Frontal cortex (tissue), 4 donors: ENCODE data around the gene AATK. TPM values are rescaled to one million over a fixed set of nuclear protein-coding genes. Genes with fewer than 3 reads are reported as not detected.
"Not testable (repeated sequence)": the region's sequence is repeated elsewhere in the genome, so short reads cannot be mapped to it uniquely, and the experiment has no call there.

Experiments
- DNase-seq, 2 donors: peaks; one replicate each; pipeline ENCODE4 v3.0.0; 2012; ENCODE audit warnings: low spot score in 2 of 2
- FAIRE-seq: peaks from 2 replicates; lab custom pipeline; 2012; peaks lifted over from hg19 to GRCh38; lab: Jason Lieb, UNC
- total RNA-seq: library from RNA; depleted of rRNA; stranded (reverse); fragments of >200 nt; gene quantifications from one replicate; pipeline ENCODE4 v1.2.3, GENCODE V29; 2014
- donor health status: control.
- donor health status: control.
- donor health status: control.

Gene AATK
- total RNA-seq, 1 donor from 2014 or later = 8.2 TPM

DNA sequence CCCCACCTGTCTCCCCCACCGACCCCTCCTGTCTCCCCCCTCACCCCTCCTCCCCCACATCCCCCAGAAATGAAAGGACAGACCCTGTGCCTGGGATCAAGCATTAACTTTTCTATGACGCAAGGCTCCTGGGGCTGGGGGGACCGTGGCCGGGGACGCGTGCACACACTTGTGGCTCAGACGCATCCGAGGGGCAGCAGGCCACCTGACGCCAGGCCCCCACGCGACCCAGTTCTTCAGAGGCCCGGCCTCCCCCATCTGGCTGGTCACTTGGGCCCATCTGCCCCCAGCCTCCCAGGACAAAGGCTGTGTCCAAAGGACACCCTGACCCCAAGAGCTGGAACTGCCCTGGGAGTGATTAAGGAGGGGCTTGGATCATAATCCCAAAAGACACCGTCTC lies 14.7 kb downstream of the AATK start:
- DNase-seq (no peak), FAIRE-seq (no peak)

DNA sequence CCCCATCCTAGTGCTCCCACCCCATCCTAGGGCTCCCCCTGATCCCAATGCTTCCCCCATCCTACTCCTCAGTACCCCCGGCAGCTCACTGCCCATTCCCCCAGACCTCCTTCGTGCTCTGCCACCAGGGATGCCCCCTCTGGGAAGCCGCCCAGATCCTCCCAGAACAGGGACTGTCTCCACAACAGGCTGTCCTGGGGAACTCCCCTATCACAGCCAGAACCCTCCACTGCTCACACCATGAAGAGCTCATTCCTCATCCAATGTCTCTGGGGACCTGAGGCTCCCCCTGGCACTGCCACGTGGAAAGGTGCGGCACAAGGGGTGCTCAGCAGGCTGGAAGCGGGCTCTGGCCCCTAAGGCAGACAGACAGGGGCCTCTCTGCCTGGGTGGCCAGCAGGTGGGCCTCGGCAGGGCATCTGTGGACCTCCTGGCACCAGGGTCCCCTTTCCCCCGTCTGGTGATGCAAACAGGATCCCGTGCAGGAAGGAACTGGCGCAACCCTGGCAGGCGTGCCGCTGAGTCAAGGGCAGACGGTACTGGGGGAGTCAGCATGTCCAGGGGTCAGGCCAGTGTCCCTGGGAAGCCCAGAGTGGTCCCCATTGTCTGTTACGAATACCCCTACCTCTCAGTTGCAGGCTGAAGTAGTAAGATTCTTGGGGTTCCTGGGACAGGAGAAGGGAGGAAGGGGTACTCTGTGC lies 15.5 kb downstream of the AATK start:
- no peak for DNase-seq

GRCh38 chr17:81148986-81149533 lies 17.0 kb downstream of the AATK start:
- DNase-seq (no peak), FAIRE-seq (no peak)

More for the DNA sequence above, 15.5 kb downstream of the AATK start:
- no peak for FAIRE-seq

GRCh38 chr17:81148571-81148970 lies 17.4 kb downstream of the AATK start:
- FAIRE-seq = no peak
- no peak for DNase-seq

DNA sequence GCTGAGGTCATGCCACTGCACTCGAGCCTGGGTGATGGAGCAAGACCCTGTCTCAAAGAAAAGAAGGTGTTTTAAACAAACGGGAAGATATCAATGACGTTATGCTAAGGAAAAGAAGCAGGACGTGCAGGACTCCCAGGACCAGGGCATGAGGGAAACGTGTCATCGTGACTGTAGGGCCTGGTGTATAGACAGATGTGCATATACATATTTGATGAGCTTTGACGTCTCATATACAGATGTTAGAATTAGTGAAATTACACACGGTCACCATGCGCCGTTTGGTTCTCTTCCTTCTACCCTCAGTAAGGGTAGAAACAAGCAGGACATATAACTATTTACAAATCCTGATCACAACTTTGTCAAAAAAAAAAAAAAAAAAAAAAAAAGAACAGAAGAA lies 18.3 kb downstream of the AATK start:
- DNase-seq (no peak), FAIRE-seq (no peak)

- DNase-seq, FAIRE-seq: not testable (repeated sequence)
Observed at GRCh38 chr17:81146208-81146607, 19.8 kb downstream of the AATK start.

DNA sequence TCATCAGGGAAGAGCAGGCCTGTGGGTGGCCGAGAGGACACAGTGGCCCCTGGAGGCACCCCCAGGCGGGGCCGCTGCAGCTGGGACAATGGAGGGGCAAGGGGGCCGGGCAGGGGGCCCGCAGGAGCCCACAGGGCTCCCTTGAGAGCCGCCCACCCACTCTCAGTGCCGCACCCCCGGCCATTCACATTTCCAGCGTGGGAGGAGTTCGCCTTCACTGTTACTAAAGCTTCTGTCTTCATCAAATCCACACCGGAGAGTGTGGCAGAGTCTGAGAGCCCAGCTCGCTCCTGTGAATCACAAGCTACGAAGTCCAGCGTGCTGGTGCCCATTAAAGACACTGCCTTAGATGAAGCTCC lies 21.6 kb downstream of the AATK start:
- FAIRE-seq (no peak), DNase-seq (no peak)

GRCh38 chr17:81143717-81144422 lies 22.2 kb downstream of the AATK start:
- FAIRE-seq (no peak), DNase-seq (no peak)

DNA sequence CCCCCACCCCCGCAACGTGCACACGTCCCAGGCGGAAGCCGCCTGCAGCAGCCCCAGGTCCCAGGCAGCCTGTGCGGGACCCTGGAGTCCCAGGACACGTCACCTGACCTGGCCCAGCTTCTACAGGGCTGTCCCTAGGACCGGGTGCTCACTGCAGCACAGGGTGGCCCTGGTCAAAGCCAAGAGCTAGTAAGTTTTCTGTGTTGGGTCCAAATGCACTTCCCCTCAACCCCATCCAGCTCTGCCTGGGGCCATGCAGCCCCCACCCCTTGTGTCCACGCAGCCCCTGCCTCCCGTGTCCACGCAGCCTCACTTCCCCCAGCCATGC lies 22.9 kb downstream of the AATK start:
- FAIRE-seq (no peak), DNase-seq (no peak)

DNA sequence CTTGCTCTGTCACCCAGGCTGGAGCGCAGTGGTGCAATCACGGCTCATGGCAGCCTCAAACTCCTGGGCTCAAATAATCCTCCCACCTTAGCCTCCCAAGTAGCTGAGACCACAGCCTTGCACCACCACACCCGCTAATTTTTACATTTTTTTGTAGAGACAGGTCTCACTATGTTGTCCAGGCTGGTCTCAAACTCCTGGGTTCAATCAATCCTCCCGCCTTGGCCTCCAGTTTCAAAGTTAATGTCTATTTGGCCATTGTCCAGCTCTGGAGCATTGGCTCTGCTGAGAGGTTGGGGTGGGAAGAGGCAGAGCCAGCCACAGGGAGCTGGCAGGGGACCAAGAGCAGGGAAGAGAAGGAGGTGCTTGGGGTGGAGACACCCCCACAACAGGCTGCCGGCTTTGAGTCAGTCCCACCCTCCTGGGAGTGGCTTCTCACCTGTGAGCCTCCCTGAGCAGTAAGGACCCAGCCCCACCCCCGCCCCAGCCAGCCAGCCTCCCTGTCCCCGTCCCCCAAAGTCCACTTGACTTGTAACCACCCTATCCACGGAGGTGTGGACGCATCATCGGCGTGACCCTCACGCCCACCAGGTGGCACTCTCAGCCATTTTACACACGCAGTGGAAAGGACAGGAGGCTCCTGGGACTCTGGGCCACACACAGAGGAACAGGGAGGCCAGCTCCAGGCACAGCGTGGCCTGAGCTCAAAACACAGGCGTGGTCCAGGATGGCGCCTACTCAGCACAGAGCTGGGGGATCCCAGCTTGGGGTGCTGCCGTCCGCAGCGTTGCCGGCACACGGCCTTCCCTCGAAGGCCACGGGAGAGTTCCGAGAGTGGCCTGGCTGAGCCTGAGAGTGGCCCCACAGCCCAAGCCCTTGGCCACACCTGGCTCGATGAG lies 23.5 kb downstream of the AATK start:
- FAIRE-seq (no peak), DNase-seq (peak; percentile 81 to 82)

DNA sequence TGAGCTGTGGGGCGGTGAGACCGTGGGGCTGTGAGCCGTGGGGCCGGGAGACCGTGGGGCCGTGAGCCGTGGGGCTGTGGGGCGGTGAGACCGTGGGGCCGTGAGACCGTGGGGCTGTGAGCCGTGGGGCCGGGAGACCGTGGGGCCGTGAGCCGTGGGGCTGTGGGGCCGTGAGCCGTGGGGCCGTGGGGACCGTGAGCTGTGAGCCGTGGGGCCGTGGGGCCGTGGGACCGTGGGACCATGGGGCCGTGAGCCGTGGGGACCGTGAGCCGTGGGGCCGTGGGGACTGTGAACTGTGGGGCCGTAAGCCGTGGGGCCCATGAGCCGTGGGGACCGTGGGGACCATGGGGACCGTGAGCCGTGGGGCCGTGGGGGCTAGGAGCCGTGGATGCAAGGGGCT lies 25.3 kb downstream of the AATK start:
- FAIRE-seq = no peak

GRCh38 chr17:81140018-81140417 lies 26.0 kb downstream of the AATK start:
- FAIRE-seq = no peak
- DNase-seq = no peak

More for the DNA sequence above, 25.3 kb downstream of the AATK start:
- no peak for DNase-seq

GRCh38 chr17:81139428-81139827 lies 26.6 kb downstream of the AATK start:
- FAIRE-seq (no peak), DNase-seq (no peak)

- FAIRE-seq = no peak
- no peak for DNase-seq
Observed at GRCh38 chr17:81138500-81138899, 27.5 kb downstream of the AATK start.

DNA sequence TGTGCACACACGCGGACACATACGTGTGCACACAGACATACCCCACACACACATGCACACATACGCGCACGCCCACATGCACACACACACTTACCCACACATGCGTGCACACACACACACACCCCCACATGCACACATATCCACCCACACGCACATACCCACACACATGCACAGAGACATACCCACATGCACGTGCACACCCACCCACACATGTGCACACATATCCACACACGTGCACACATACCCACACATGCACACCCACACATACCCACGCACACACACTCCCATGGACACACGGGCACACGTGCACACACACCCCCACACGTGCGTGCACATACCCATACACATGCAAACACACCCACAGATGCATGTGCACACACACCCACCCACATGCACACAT lies 27.9 kb downstream of the AATK start:
- no peak for DNase-seq
- FAIRE-seq = no peak

DNA sequence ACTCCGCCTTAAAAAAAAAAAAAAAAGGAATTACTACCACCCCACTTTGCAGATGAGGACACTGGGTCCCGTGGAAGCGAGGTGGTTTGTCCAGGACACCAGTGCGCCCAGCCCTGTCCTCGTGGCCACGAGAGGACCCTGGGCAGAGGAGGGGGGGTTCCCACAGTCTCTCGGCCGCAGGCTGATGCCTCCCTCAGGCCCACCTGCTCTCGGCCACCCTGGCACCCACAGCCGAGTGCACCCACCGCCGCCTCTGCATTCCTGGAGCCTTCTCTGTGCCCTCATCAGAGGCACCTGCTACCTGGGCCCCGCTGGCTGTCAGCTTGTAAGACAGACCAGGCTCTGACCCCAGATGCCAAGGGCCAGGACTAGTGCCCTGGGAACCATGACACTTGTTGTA lies 28.8 kb downstream of the AATK start:
- DNase-seq = no peak
- FAIRE-seq = no peak

GRCh38 chr17:81136366-81136765 lies 29.7 kb downstream of the AATK start:
- no peak for DNase-seq
- FAIRE-seq = no peak

GRCh38 chr17:81135505-81136278 lies 30.3 kb downstream of the AATK start:
- FAIRE-seq = no peak
- DNase-seq = peak; percentile 55 to 74

DNA sequence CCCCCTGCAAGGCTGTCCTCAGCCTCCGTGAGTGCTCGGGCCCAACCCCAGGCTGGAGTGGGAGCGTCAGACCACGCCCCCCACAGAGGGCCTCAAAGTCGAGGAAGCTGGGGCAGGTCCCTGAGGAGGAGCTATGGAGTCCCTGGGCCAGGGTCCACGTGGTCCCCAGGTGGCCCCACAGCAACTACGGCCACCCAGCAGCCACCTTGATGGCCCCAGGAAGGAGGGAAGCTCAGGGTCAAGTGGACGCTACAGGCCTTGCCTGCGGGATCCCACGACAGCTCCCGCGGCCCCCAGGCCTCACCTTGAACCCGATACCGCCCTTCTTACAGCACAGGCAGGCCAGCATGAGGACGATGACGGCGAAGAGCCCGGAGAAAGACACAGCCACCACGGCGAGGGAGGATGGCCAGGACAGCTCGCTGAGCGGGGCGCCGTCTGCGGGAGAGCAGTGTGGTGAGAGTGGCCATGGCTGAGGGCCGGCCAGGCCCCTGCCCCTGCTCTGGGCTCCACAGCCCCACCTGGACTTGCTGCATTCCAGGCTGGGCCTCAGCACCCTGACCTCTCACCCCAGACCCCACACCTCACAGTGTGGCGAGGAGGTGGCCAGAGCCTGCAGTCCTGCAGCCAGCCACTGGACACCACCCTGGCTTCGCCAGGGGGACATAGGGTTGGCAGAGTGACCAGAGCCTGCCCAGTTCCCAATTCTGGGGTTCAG lies 31.8 kb downstream of the AATK start:
- DNase-seq (no peak), FAIRE-seq (no peak)
